H1 (cell line): ENCODE data around the gene TUBA4B. TPM values are rescaled to one million over a fixed set of nuclear protein-coding genes. Genes with fewer than 3 reads are reported as not detected.

Experiments used
- CTCF ChIA-PET: fragments of 300-600 bp; sonication (Branson Sonifier 250); formaldehyde crosslinking; loops from one replicate; lab custom pipeline; 2021; ENCODE audit not compliant: partially characterized antibody; lab: Charles Lee
- POLR2A ChIA-PET: fragments of 300-600 bp; sonication (Branson Sonifier 250); formaldehyde crosslinking; loops from one replicate; lab custom pipeline; 2021; ENCODE audit warnings: inconsistent platforms; ENCODE audit not compliant: partially characterized antibody; lab: Charles Lee
- DNase-seq, 2 experiments: peaks; one replicate each; pipeline versions ENCODE4 v3.0.0 to v3.0.0-alpha.2; 2010 to 2022; ENCODE audit warnings: low spot score in 2 of 2, low read depth in 1 of 2, mixed read lengths in 1 of 2
- FAIRE-seq: peaks from 2 replicates; lab custom pipeline; 2011; peaks lifted over from hg19 to GRCh38; lab: Jason Lieb, UNC
- H2AFZ ChIP-seq: 2 replicates; pipeline ENCODE4 v1.8.1; 2012; ENCODE audit warnings: low read length, inconsistent platforms
- H2AK5ac ChIP-seq: 2 replicates; pipeline ENCODE4 v1.6.1; 2013; ENCODE audit warnings: low read depth, low read length
- H2BK120ac ChIP-seq: replicated peaks from 2 replicates; pipeline ENCODE3; 2013; ENCODE audit warnings: low read depth, low read length, inconsistent platforms
- H2BK12ac ChIP-seq: 2 replicates; pipeline ENCODE4 v1.6.1; 2013; ENCODE audit warnings: low read depth, low read length
- H2BK15ac ChIP-seq: 2 replicates; pipeline ENCODE4 v1.6.1; 2013; ENCODE audit warnings: low read length
- H2BK20ac ChIP-seq: 2 replicates; pipeline ENCODE4 v1.6.1; 2013; ENCODE audit warnings: low read length
- H2BK5ac ChIP-seq: 2 replicates; pipeline ENCODE4 v1.6.1; 2013; ENCODE audit warnings: low read depth, low read length
- H3K14ac ChIP-seq: 2 replicates; pipeline ENCODE4 v1.6.1; 2013; ENCODE audit warnings: inconsistent platforms; ENCODE audit not compliant: insufficient read length
- H3K18ac ChIP-seq: 2 replicates; pipeline ENCODE4 v1.6.1; 2013; ENCODE audit warnings: low read length; ENCODE audit errors: extremely low read depth
- H3K23ac ChIP-seq: 2 replicates; pipeline ENCODE4 v1.6.1; 2013; ENCODE audit warnings: inconsistent platforms; ENCODE audit not compliant: insufficient read length
- H3K23me2 ChIP-seq: 2 replicates; pipeline ENCODE4 v1.6.1; 2013; ENCODE audit warnings: low read depth, low read length
- H3K27ac ChIP-seq: 2 replicates; pipeline ENCODE4 v1.6.1; 2011; ENCODE audit warnings: low read depth, low read length, inconsistent platforms
- H3K27me3 ChIP-seq, 4 experiments: replicated peaks in 1 of 4; 1 replicate in 1 of 4; 2 replicates in 3 of 4; pipeline versions ENCODE4 v1.6.1 to v1.8.1; 2011 to 2013; ENCODE audit warnings: low read length in 3 of 4, mild to moderate bottlenecking in 3 of 4, inconsistent platforms in 2 of 4, mixed read lengths in 2 of 4, moderate library complexity in 1 of 4; ENCODE audit not compliant: control insufficient read depth in 3 of 4, insufficient read depth in 3 of 4; ENCODE audit errors: extremely low read depth in 1 of 4
- H3K36me3 ChIP-seq, 4 experiments: 2 replicates each; pipeline versions ENCODE4 v1.6.1 to v1.8.1; 2011 to 2013; ENCODE audit warnings: mild to moderate bottlenecking in 4 of 4, low read length in 3 of 4, moderate library complexity in 2 of 4, control low read depth in 1 of 4, inconsistent platforms in 1 of 4; ENCODE audit not compliant: insufficient read depth in 4 of 4, control insufficient read depth in 2 of 4
- H3K4ac ChIP-seq: replicated peaks from 2 replicates; pipeline ENCODE3; 2013; ENCODE audit warnings: low read length, low read depth, mixed read lengths, inconsistent platforms; ENCODE audit not compliant: insufficient read length
- H3K4me1 ChIP-seq, 4 experiments: replicated peaks in 1 of 4; 1 replicate in 1 of 4; 2 replicates in 3 of 4; pipeline versions ENCODE4 v1.6.1 to v1.8.1; 2011 to 2013; ENCODE audit warnings: low read length in 3 of 4, inconsistent platforms in 2 of 4, mixed read lengths in 1 of 4; ENCODE audit not compliant: insufficient read depth in 4 of 4, control insufficient read depth in 3 of 4
- H3K4me2 ChIP-seq, 2 experiments: 2 replicates each; pipeline versions ENCODE4 v1.6.1 to v1.8.1; 2011 to 2013; ENCODE audit warnings: low read depth in 2 of 2, low read length in 2 of 2, control low read depth in 1 of 2, inconsistent platforms in 1 of 2, mild to moderate bottlenecking in 1 of 2; ENCODE audit not compliant: insufficient read depth in 1 of 2
- H3K4me3 ChIP-seq, 4 experiments: fragments of 200-600, 300-600 bp in 1 of 4; sonication (generic), shearing (Covaris generic), sonication (Bioruptor Twin) in 1 of 4; 2 replicates each; pipeline versions ENCODE4 v1.5.1 to v1.8.1; 2011 to 2016; ENCODE audit warnings: low read length in 4 of 4, low read depth in 3 of 4, control low read depth in 2 of 4, inconsistent platforms in 2 of 4, mild to moderate bottlenecking in 2 of 4, mixed read lengths in 1 of 4, moderate library complexity in 1 of 4; ENCODE audit not compliant: insufficient read depth in 2 of 4; ENCODE audit errors: extremely low read depth in 1 of 4
- H3K56ac ChIP-seq: replicated peaks from 2 replicates; pipeline ENCODE3; 2013; ENCODE audit warnings: low read depth, mild to moderate bottlenecking, mixed read lengths, low read length, inconsistent platforms; ENCODE audit not compliant: insufficient read length
- H3K79me1 ChIP-seq: 2 replicates; pipeline ENCODE4 v1.6.1; 2013; ENCODE audit warnings: low read depth, low read length, control low read depth
- H3K79me2 ChIP-seq, 2 experiments: 2 replicates each; pipeline versions ENCODE4 v1.6.1 to v1.8.1; 2012 to 2013; ENCODE audit warnings: low read length in 2 of 2, mild to moderate bottlenecking in 2 of 2, inconsistent platforms in 1 of 2; ENCODE audit not compliant: insufficient read depth in 2 of 2, control insufficient read depth in 1 of 2
- H3K9ac ChIP-seq, 4 experiments: replicated peaks in 1 of 4; 1 replicate in 1 of 4; 2 replicates in 3 of 4; pipeline versions ENCODE4 v1.6.1 to v1.8.1; 2011 to 2013; ENCODE audit warnings: low read depth in 3 of 4, low read length in 3 of 4, control low read depth in 2 of 4, mild to moderate bottlenecking in 2 of 4, moderate library complexity in 2 of 4, inconsistent platforms in 1 of 4; ENCODE audit errors: extremely low read depth in 1 of 4
- H3K9me3 ChIP-seq, 2 experiments: 2 replicates each; pipeline versions ENCODE4 v1.6.1 to v1.8.1; 2012 to 2013; ENCODE audit warnings: mild to moderate bottlenecking in 2 of 2, moderate library complexity in 2 of 2, control low read depth in 1 of 2, inconsistent platforms in 1 of 2, low read depth in 1 of 2, low read length in 1 of 2, mixed read lengths in 1 of 2; ENCODE audit not compliant: insufficient read depth in 2 of 2
- H4K20me1 ChIP-seq, 2 experiments: replicated peaks in 1 of 2; 2 replicates each; pipeline versions ENCODE3 to v1.8.1; 2011 to 2013; ENCODE audit warnings: inconsistent platforms in 2 of 2, low read length in 2 of 2, mild to moderate bottlenecking in 1 of 2; ENCODE audit not compliant: insufficient read depth in 2 of 2, control insufficient read depth in 1 of 2
- H4K5ac ChIP-seq: 2 replicates; pipeline ENCODE4 v1.6.1; 2013; ENCODE audit warnings: low read length, low read depth, mixed read lengths, inconsistent platforms; ENCODE audit not compliant: insufficient read length
- H4K8ac ChIP-seq: 2 replicates; pipeline ENCODE4 v1.8.0; 2013; ENCODE audit warnings: mild to moderate bottlenecking, moderate library complexity, low read length, inconsistent platforms; ENCODE audit not compliant: insufficient read depth; ENCODE audit errors: extremely low read depth
- H4K91ac ChIP-seq: replicated peaks from 2 replicates; pipeline ENCODE3; 2013; ENCODE audit warnings: low read length, mixed read lengths, inconsistent platforms; ENCODE audit not compliant: insufficient read length
- CEBPB ChIP-seq: IDR thresholded peaks from 2 replicates; pipeline ENCODE4 v1.6.1; 2012; ENCODE audit warnings: low read depth, low read length
- WGBS, 2 experiments: shearing (Covaris generic) in 1 of 2; methylation state at CpG; one replicate each; pipeline versions ENCODE4 v1.1.6 to v1.1.7; 2013 to 2015; ENCODE audit warnings: low lambda C conversion rate in 2 of 2, mixed read lengths in 2 of 2, inconsistent platforms in 1 of 2, low coverage in 1 of 2, missing lambda C conversion rate in 1 of 2; ENCODE audit not compliant: insufficient replicate concordance in 2 of 2, insufficient coverage in 1 of 2, insufficient read length in 1 of 2; ENCODE audit errors: extremely low coverage in 1 of 2, missing lambda C conversion rate in 1 of 2; 5-methylcytosine and 5-hydroxymethylcytosine counted together
- polyA plus RNA-seq, 7 experiments: library from polyadenylated mRNA; depleted of rRNA in 3 of 7; stranded (reverse) in 5 of 7; unstranded in 2 of 7; fragments of >200 nt in 5 of 7; fragments of 200-250 nt in 2 of 7; gene quantifications; 1 replicate in 5 of 7; 2 replicates in 1 of 7; 4 replicates in 1 of 7; pipeline versions ENCODE4 v1.2.1 to v1.2.3, GENCODE V29; 2011 to 2013; ENCODE audit warnings: missing spikeins in 2 of 7, mixed read lengths in 2 of 7
- total RNA-seq: library from RNA; stranded (reverse); fragmentation: NEBNext Ultra II Directional; extraction: Animal tissue kit (Norgen Biotek cat#: 25700); gene quantifications from 2 replicates; pipeline ENCODE4 v1.2.1, GENCODE V29; 2021
- TF ChIP-seq, protein P1 (sequence below), 3 experiments: IDR thresholded peaks; 1 replicate in 2 of 3; 2 replicates in 1 of 3; pipeline versions ENCODE4 v1.5.1 to v1.6.1; 2011; ENCODE audit warnings: low read length in 3 of 3, mild to moderate bottlenecking in 3 of 3, inconsistent platforms in 2 of 3, low read depth in 1 of 3, moderate library complexity in 1 of 3; ENCODE audit not compliant: insufficient read depth in 1 of 3; ENCODE audit errors: control extremely low read depth in 1 of 3

Gene TUBA4B
- total and polyA plus RNA-seq, 2 of the 8 experiments (the other 6 are each of a cell fraction or from before 2014, with no cell fraction given), result 0.08 to 0.24 TPM

DNA sequence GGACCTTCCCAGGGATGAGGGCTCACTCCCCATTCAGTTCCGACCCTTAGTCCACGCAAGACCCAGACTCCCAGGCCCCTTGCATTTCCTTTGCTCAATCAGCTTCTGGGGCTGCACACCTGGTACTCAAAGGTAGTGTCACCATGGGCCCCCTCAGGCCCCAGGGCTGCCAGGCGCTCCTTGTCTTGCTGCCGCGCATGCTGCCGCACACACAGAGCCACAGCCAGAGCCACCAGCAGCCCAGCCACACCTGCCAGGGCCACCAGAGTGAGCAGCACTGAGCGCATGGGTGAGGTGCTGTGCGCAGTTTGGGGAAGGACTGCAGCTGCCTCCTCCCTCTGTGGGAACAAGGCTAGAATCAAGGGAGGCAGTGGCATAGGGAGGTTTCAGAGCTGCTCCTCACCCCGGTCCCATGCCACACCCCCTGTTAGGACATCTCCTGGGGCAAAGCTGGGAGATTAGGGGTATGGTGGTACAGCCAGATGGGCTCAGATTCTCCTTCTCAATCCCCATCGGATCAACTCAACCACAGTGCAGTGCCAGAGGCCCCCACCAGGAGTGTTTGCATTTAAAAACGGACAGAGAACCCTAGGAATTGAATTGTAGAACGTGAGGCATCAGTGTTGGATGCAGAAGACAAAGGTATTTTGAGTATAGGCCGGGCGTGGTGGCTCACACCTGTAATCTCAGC is 44.9 kb downstream of the TUBA4B start:
- TF ChIP-seq, protein P1, sequence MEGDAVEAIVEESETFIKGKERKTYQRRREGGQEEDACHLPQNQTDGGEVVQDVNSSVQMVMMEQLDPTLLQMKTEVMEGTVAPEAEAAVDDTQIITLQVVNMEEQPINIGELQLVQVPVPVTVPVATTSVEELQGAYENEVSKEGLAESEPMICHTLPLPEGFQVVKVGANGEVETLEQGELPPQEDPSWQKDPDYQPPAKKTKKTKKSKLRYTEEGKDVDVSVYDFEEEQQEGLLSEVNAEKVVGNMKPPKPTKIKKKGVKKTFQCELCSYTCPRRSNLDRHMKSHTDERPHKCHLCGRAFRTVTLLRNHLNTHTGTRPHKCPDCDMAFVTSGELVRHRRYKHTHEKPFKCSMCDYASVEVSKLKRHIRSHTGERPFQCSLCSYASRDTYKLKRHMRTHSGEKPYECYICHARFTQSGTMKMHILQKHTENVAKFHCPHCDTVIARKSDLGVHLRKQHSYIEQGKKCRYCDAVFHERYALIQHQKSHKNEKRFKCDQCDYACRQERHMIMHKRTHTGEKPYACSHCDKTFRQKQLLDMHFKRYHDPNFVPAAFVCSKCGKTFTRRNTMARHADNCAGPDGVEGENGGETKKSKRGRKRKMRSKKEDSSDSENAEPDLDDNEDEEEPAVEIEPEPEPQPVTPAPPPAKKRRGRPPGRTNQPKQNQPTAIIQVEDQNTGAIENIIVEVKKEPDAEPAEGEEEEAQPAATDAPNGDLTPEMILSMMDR (IDR thresholded peaks at IDR 0.05; ENCODE audit: control extremely low read depth in 1 of 3, insufficient read depth in 1 of 3, low read depth in 1 of 3, low read length in 3 of 3), result peak in 1 of 3 experiments; percentile 5; a peak in 1 of 4 replicates
- no peak for TF ChIP-seq CEBPB
- POLR2A ChIA-PET, result interaction anchor here (2.1 to 3.7 kb wide), 2 partner anchors 11 to 79 kb away, joined by 6 to 19 read pairs; partner anchors contain the start of gene ABCB6

More for the DNA sequence above, 44.9 kb downstream of the TUBA4B start:
- Histone ChIP-seq H3K9me3 (no peaks in the 10 kb centered on the region), H3K79me2 (no peaks in the 10 kb centered on the region), H3K9ac (no peak overlapping the region), H2BK20ac (no peak overlapping the region), H3K4ac (no peak overlapping the region), H3K36me3 (no peaks in the 10 kb centered on the region), H3K79me1 (no peaks in the 10 kb centered on the region; the same call in 1 of the 2 replicates), H2BK5ac (no peak overlapping the region), H3K4me2 (no peak overlapping the region), H3K56ac (no peak overlapping the region), H3K27ac (no peak overlapping the region), H4K5ac (no peak overlapping the region), H2BK15ac (no peak overlapping the region), H4K20me1 (no peaks in the 10 kb centered on the region), H3K4me3 (no peak overlapping the region), H3K18ac (no peak overlapping the region), H4K91ac (peak overlapping the region; percentile 40), H2AK5ac (no peak overlapping the region), H2AFZ (no peak overlapping the region), H4K8ac (no peak overlapping the region; the same call in 1 of the 2 replicates), H3K23me2 (peaks cover 4% of the 10 kb centered on the region; the same call in 1 of the 2 replicates), H3K14ac (no peak overlapping the region), H3K27me3 (peaks cover 0 to 36% (median 19%) of the 10 kb centered on the region in 4 experiments; a peak in 6 of 7 replicates), H2BK12ac (no peak overlapping the region), H2BK120ac (no peak overlapping the region), H3K23ac (no peak overlapping the region), H3K4me1 (peaks cover 0 to 8% (median 3%) of the 10 kb centered on the region in 4 experiments; a peak in 4 of 7 replicates)
- CTCF ChIA-PET, result interaction anchor here (0.6 to 13.4 kb wide), 28 partner anchors 6 to 243 kb away, joined by 3 to 118 read pairs (median 5); partner anchors contain the start of genes ANKZF1, ATG9A, DNAJB2 and GLB1L
- DNase-seq (no peak), FAIRE-seq (peak; percentile 13)
- WGBS, 2 experiments, result 86% methylated on average over 14 of the region's 14 CpGs; no CpG with 5 or more reads in 1 of the 2 experiments
